Memory B cell (primary cell): ENCODE results near the gene STK16.

ENCODE experiments used
- ATAC-seq: fragments of 150-1000 bp; cut with Tn5 transposase; 2 replicates; pipeline ENCODE4 v1.10.0; 2021; ENCODE audit warnings: low read depth, mild to moderate bottlenecking, moderate library complexity
- DNase-seq, 2 donors: peaks; one replicate each; pipeline ENCODE4 v3.0.0; 2022; ENCODE audit warnings: low spot score in 2 of 2
- H3K27ac Mint-ChIP-seq: one replicate; pipeline ENCODE4 v1.8.0; 2022; ENCODE audit warnings: mild to moderate bottlenecking, moderate library complexity, mixed read lengths
- H3K27me3 Mint-ChIP-seq: one replicate; pipeline ENCODE4 v1.8.0; 2022; ENCODE audit warnings: mixed read lengths
- H3K36me3 Mint-ChIP-seq: one replicate; pipeline ENCODE4 v1.8.0; 2022; ENCODE audit warnings: mild to moderate bottlenecking, mixed read lengths
- H3K4me1 Mint-ChIP-seq: one replicate; pipeline ENCODE4 v1.8.0; 2022; ENCODE audit warnings: mixed read lengths
- H3K4me3 Mint-ChIP-seq: one replicate; pipeline ENCODE4 v1.8.0; 2022; ENCODE audit warnings: mild to moderate bottlenecking, moderate library complexity, mixed read lengths
- H3K9me3 Mint-ChIP-seq: one replicate; pipeline ENCODE4 v1.8.0; 2022; ENCODE audit warnings: mixed read lengths

The STK16 gene

GRCh38 chr2:219298759-219299371 is 53.6 kb downstream of the STK16 start:
- Mint-ChIP-seq H3K4me3 (no peak overlapping the region), H3K4me1 (peaks cover 10% of the 10 kb centered on the region), H3K27me3 (peaks cover 12% of the 10 kb centered on the region), H3K36me3 (no peaks in the 10 kb centered on the region), H3K9me3 (no peaks in the 10 kb centered on the region), H3K27ac (no peak overlapping the region)
- ATAC-seq (peak; percentile 61), DNase-seq (peak; percentile 97 to 99)

GRCh38 chr2:219299372-219299760 is 54.1 kb downstream of the STK16 start:
- peaks cover 5% of the 10 kb centered on the region for H3K4me1 Mint-ChIP-seq
- ATAC-seq (no peak), DNase-seq (no peak)
- no peaks in the 10 kb centered on the region for H3K36me3 Mint-ChIP-seq
- H3K27ac Mint-ChIP-seq: no peak overlapping the region
- H3K27me3 Mint-ChIP-seq: peaks cover 13% of the 10 kb centered on the region
- no peaks in the 10 kb centered on the region for H3K9me3 Mint-ChIP-seq
- no peak overlapping the region for H3K4me3 Mint-ChIP-seq
